Cerebellar cortex (tissue), 1 donor: ENCODE measurements around the gene TK2.
"Not testable (repeated sequence)": the region's sequence is repeated elsewhere in the genome, so short reads cannot be mapped to it uniquely, and the experiment has no call there.

Source experiments
- DNase-seq: peaks from one replicate; pipeline ENCODE4 v3.0.0-alpha.2; 2015; ENCODE audit warnings: low spot score

The TK2 gene

GRCh38 chr16:66549284-66550131 lies at the start of gene TK2:
TSS of gene TK2 (minus strand) at chr16:66550122. CDS start at chr16:66550061, 61 bp downstream.
- DNase-seq = no peak

DNA sequence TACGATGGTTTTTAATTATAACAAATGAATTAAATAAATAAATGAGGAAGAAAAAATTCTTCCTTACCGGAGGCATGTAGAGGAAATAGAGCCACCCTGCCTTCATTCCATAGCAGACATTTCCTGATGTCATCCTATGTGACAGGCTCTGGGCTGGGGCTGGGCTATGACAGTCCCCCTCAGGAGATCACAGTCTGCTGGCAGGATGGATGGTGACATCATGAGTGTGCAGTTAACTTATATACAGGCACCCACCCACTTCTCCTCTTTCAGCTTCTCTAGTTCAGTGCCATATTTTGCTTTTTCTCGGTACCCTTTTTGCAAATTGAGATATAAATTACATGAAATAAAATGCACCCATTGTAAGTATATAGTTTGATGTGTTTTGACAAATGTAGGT lies 48.2 kb upstream of the TK2 start:
- no peak for DNase-seq

- DNase-seq = no peak
Measured at GRCh38 chr16:66596986-66597848, 47.3 kb upstream of the TK2 start.

DNA sequence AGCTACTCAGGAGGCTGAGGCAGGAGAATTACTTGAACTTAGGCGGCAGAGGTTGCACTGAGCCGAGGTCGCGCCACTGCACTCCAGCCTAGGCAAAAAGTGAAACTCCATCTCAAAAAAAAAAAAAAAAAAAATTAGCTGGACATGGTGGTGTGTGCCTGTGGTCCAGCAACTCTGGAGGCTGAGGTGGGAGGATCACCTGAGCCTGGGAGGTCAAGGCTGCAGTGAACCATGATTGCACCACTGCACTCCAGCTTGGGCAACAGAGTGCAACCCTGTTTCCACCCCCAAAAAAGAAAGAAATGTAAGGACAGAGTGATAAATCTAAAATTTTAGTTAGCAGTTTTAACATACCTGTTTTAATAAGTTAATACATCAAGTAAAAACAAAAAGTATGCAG lies 46.6 kb upstream of the TK2 start:
- DNase-seq = not testable (repeated sequence)

- no peak for DNase-seq
Measured at GRCh38 chr16:66594739-66595138, 44.8 kb upstream of the TK2 start.

- DNase-seq = no peak
Measured at GRCh38 chr16:66592814-66593213, 42.9 kb upstream of the TK2 start.

- DNase-seq = no peak
Measured at GRCh38 chr16:66592241-66592640, 42.3 kb upstream of the TK2 start.

GRCh38 chr16:66591018-66591417 lies 41.1 kb upstream of the TK2 start:
- DNase-seq = no peak

DNA sequence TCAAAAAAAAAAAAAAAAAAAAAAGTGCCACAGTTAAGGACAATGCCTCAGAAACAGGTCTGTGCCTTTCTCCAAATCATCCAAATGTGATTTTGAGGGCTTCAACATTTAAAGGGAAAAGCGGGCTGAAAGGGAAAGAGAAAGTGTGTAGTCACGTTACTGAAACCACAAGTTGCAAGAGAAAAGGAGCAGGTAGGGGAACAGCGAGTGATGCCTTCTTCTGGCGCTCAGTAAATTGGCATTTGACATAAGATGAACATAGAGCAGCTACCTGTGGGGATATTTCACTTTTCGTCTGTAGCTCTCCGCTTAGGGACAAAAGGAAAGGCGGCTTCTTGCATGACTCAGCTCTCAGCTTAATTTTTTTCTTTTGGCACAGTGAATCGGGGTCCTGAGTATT lies 40.4 kb upstream of the TK2 start:
- DNase-seq = no peak

DNA sequence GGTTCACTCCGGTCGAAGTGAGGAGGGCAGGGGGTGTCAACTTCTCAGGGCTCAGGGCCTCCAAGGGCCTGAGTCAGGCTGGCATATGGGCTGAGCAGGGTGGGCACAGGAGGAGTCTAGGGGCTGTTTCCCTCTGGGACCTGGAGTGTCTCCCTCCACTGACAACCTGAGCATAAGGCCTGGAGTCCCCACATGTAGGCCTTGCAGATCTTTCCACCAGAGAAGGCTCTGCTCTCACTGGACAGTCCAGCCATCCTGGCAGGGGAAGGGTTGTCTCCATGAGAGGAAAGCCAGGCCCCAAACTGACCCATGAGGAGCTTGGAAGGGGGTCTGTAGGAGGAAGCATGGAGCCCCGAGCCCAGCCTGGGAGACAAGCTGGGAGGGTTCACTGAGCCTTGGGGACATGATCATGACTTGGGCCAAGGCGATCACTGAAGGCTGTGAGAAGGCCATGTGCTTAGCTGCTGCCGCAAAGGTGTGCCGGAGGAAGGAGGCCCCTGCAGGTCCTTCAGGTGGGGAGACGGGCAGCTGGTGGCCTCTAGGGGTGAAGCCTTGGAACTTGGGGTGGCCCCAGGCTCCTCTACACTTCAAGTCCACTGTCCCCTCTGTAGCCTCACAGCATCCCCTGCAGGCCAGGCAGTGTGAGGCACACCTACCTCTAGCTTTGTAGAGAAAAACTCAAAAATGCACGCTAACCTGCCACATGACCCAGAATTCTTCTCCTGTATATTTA lies 39.2 kb upstream of the TK2 start:
- peak; percentile 56 for DNase-seq

GRCh38 chr16:66587881-66588600 lies 38.1 kb upstream of the TK2 start:
- no peak for DNase-seq

- no peak for DNase-seq
Measured at GRCh38 chr16:66585481-66586239, 35.7 kb upstream of the TK2 start.

- no peak for DNase-seq
Measured at GRCh38 chr16:66581246-66581952, 31.5 kb upstream of the TK2 start.

- DNase-seq = no peak
Measured at GRCh38 chr16:66580605-66581209, 30.8 kb upstream of the TK2 start.

DNA sequence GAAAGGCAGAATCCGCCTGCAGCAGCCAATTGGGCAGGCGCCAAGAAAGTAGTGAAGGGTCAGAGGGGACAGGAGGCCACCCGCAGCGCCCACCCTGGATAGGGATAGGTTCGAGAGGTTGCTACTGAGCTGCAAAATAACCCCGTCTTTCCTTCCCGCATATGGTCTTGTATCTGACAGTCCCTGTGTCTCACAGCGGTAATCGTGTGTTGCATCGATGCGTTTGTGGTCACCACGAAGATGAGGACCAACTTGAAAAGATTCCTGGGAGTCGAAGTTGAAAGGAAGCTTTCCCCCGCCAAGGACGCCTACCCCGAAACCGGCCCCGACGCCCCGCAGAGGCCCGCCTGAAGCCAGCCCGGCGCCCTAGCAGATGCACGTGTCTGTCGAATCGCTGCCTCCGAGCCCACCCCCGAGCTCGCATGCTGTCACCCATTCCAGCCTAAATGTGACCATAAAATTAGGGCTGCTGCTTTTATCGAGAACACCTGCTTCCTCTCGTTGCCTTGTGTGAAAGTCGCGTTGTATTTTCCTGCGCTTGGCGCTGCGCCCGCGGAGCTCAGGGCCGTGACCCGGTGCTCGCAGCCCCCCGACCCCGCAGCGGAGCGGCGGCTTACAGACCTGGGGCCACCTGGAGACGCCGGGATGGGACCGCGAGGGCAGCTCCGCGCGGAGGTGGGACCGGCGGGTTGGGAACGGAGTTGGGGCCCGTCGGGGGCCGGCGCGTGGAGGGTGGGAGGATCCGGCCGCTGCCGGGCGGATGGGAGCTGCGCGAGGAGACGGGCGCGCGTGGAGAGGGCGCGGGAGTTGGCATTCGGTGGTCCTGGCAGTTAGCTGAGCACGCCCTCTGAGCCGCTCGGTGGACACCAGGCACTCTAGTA lies 29.0 kb upstream of the TK2 start, which contains the start of gene CMTM2:
Gene CMTM2 (plus strand): TSS at position 813 of the 881 bp plus-strand sequence. CDS start 145 bp downstream, outside the sequence.
- no peak for DNase-seq

- no peak for DNase-seq
Measured at GRCh38 chr16:66576296-66576695, 26.4 kb upstream of the TK2 start.

DNA sequence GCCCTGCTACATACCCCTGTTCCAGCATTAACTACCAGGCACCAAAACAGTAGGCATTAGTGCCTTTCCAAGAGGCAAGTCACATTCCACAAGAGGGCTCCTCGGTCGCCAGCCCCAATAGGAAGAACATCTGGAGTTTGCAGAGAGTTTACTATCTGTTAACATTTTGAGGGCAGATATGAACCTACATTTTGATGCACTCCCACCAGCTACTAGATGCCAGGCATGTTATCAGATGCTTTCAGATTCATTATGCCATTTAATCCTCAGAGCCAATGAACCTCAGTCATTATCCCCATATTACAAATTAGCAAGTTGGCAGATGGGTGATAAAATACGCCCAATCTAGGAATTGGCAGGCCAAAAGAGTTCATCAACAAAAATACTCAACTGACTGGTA lies 25.1 kb upstream of the TK2 start:
- no peak for DNase-seq

DNA sequence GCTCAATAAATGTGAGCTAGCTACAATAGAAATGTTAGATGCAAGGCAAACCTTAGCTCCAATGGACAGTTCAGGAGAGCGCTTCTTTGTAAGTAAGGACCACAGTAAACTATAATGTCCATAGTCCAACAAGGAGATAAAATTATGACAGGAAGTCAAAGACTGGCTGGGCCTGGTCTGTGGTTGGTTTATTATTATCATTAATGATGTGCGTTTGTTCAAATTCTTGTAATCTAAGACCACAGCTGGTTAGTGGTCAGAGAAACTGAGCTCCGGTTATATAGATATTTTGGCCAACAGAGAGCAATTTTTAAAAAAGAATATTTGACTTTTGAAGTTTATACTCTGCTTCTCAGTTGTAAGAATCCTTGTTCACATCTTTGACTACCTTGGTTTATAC lies 24.6 kb upstream of the TK2 start:
- DNase-seq = no peak

- no peak for DNase-seq
Measured at GRCh38 chr16:66574081-66574480, 24.2 kb upstream of the TK2 start.
